ENCODE data around the gene RTN3. TPM values are rescaled to one million over a fixed set of nuclear protein-coding genes. Genes with fewer than 3 reads are reported as not detected.

RTN3 gene
- polyA plus RNA-seq, 1 donor from 2014 or later: 283 TPM

DNA sequence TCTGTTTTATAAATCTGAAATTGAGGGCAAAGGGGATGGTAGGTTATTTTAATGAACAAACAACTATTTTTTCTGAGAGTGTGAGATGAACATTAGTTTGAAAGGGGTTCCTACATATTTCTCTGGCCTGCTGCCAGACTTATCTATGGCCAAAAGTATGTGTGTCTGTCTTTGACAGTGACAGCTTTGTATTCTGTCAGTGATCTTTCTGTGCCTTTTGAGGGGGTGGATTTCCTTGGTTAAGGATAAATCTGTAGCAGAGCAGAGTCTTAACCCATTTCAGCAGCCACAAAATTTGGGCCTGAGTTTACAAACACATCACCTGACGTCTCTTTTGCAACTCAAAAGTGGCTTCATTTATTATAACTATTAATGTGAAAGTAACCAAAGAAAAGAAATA lies 56.4 kb downstream of the RTN3 start:
- Histone ChIP-seq H3K36me3 (ENCODE audit: insufficient read depth, low read length) (no peaks in the 10 kb centered on the region), H3K9me3 (ENCODE audit: low read length) (no peaks in the 10 kb centered on the region), H3K4me3 (ENCODE audit: low read length) (no peak overlapping the region), H3K9ac (ENCODE audit: low read length) (no peak overlapping the region), H3K9me2 (ENCODE audit: insufficient read depth, low read length) (no peaks in the 10 kb centered on the region), H3K79me2 (replicated peaks; ENCODE audit: insufficient read depth, low read length) (peaks cover 22% of the 10 kb centered on the region), H3K4me2 (ENCODE audit: low read length) (no peak overlapping the region), H2AFZ (ENCODE audit: low read depth, low read length) (no peak overlapping the region), H3K27me3 (ENCODE audit: insufficient read depth, low read depth, low read length) (no peaks in the 10 kb centered on the region), H3F3A (ENCODE audit: insufficient read depth, low read length, poor library complexity, severe bottlenecking) (no peaks in the 10 kb centered on the region), H4K20me1 (ENCODE audit: insufficient read depth) (peaks cover 27% of the 10 kb centered on the region), H3K27ac (ENCODE audit: low read length) (no peak overlapping the region)
- no peak for TF ChIP-seq EP300 (conservative IDR thresholded peaks at IDR 0.05; ENCODE audit: poor library complexity, severe bottlenecking)
- TF ChIP-seq SMC3 (conservative IDR thresholded peaks at IDR 0.05; ENCODE audit: poor library complexity): no peak
- TF ChIP-seq TAF1 (IDR thresholded peaks at IDR 0.05; ENCODE audit: low read depth): no peak
- no peak for TF ChIP-seq EZH2 (IDR thresholded peaks at IDR 0.05; ENCODE audit: borderline replicate concordance, insufficient read depth, low read length, poor library complexity, severe bottlenecking)
- no peak for TF ChIP-seq RAD21 (conservative IDR thresholded peaks at IDR 0.05)
- no peak for TF ChIP-seq POLR2AphosphoS5 (IDR thresholded peaks at IDR 0.05)
- no peak for TF ChIP-seq MXI1 (conservative IDR thresholded peaks at IDR 0.05; ENCODE audit: poor library complexity, severe bottlenecking)
- TF ChIP-seq, protein P1, sequence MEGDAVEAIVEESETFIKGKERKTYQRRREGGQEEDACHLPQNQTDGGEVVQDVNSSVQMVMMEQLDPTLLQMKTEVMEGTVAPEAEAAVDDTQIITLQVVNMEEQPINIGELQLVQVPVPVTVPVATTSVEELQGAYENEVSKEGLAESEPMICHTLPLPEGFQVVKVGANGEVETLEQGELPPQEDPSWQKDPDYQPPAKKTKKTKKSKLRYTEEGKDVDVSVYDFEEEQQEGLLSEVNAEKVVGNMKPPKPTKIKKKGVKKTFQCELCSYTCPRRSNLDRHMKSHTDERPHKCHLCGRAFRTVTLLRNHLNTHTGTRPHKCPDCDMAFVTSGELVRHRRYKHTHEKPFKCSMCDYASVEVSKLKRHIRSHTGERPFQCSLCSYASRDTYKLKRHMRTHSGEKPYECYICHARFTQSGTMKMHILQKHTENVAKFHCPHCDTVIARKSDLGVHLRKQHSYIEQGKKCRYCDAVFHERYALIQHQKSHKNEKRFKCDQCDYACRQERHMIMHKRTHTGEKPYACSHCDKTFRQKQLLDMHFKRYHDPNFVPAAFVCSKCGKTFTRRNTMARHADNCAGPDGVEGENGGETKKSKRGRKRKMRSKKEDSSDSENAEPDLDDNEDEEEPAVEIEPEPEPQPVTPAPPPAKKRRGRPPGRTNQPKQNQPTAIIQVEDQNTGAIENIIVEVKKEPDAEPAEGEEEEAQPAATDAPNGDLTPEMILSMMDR (IDR thresholded peaks at IDR 0.05; ENCODE audit: poor library complexity, severe bottlenecking): no peak
- TF ChIP-seq, protein P2, sequence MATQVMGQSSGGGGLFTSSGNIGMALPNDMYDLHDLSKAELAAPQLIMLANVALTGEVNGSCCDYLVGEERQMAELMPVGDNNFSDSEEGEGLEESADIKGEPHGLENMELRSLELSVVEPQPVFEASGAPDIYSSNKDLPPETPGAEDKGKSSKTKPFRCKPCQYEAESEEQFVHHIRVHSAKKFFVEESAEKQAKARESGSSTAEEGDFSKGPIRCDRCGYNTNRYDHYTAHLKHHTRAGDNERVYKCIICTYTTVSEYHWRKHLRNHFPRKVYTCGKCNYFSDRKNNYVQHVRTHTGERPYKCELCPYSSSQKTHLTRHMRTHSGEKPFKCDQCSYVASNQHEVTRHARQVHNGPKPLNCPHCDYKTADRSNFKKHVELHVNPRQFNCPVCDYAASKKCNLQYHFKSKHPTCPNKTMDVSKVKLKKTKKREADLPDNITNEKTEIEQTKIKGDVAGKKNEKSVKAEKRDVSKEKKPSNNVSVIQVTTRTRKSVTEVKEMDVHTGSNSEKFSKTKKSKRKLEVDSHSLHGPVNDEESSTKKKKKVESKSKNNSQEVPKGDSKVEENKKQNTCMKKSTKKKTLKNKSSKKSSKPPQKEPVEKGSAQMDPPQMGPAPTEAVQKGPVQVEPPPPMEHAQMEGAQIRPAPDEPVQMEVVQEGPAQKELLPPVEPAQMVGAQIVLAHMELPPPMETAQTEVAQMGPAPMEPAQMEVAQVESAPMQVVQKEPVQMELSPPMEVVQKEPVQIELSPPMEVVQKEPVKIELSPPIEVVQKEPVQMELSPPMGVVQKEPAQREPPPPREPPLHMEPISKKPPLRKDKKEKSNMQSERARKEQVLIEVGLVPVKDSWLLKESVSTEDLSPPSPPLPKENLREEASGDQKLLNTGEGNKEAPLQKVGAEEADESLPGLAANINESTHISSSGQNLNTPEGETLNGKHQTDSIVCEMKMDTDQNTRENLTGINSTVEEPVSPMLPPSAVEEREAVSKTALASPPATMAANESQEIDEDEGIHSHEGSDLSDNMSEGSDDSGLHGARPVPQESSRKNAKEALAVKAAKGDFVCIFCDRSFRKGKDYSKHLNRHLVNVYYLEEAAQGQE (IDR thresholded peaks at IDR 0.05; ENCODE audit: borderline replicate concordance): no peak

DNA sequence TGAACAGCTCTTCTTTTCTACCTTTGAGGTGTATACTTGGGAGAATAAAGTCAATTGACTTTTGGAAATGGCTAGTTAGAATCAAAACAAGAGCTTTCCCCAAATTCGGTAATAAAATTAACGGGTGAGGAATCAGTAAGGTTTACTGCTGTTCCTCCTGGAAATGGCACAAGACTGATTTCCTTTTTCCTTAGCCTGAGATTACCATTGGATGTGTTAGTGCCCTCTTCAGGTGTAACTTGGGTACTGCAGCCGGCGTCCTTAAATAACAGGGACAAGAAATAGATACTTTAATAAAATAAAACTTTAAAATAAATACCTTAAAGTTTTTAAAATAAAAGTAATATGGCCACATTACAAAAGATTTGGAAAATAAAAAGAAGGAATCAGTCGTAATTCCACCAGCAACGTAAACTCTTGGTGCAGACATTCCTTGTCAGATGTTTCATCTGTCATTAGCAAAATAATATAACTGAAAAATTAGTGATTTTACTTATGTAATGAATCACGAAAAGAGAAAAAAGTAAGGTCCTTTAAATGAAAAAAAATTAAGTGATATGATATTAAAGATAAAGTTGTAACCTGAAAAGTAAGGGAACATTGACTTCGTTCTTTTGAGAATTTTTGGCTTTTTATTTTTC lies 57.5 kb downstream of the RTN3 start:
- no peaks in the 10 kb centered on the region for H3K9me3 ChIP-seq (ENCODE audit: low read length)
- TF ChIP-seq SMC3 (conservative IDR thresholded peaks at IDR 0.05; ENCODE audit: poor library complexity) (peak; percentile 64), POLR2AphosphoS5 (IDR thresholded peaks at IDR 0.05) (no peak), EZH2 (IDR thresholded peaks at IDR 0.05; ENCODE audit: borderline replicate concordance, insufficient read depth, low read length, poor library complexity, severe bottlenecking) (no peak), TAF1 (IDR thresholded peaks at IDR 0.05; ENCODE audit: low read depth) (no peak), MXI1 (conservative IDR thresholded peaks at IDR 0.05; ENCODE audit: poor library complexity, severe bottlenecking) (no peak), RAD21 (conservative IDR thresholded peaks at IDR 0.05) (peak; percentile 58)
- TF ChIP-seq, protein P1 (IDR thresholded peaks at IDR 0.05; ENCODE audit: poor library complexity, severe bottlenecking): peak; percentile 75
- H2AFZ ChIP-seq (ENCODE audit: low read depth, low read length): no peak overlapping the region
- no peaks in the 10 kb centered on the region for H3K36me3 ChIP-seq (ENCODE audit: insufficient read depth, low read length)
- peaks cover 27% of the 10 kb centered on the region for H4K20me1 ChIP-seq (ENCODE audit: insufficient read depth)
- H3K4me2 ChIP-seq (ENCODE audit: low read length): no peak overlapping the region
- no peaks in the 10 kb centered on the region for H3K9me2 ChIP-seq (ENCODE audit: insufficient read depth, low read length)
- no peak overlapping the region for H3K9ac ChIP-seq (ENCODE audit: low read length)
- H3K4me3 ChIP-seq (ENCODE audit: low read length): no peak overlapping the region
- H3K27me3 ChIP-seq (ENCODE audit: insufficient read depth, low read depth, low read length): no peaks in the 10 kb centered on the region
- no peak overlapping the region for H3K27ac ChIP-seq (ENCODE audit: low read length)
- H3K79me2 ChIP-seq (replicated peaks; ENCODE audit: insufficient read depth, low read length): peaks cover 25% of the 10 kb centered on the region
- H3F3A ChIP-seq (ENCODE audit: insufficient read depth, low read length, poor library complexity, severe bottlenecking): no peaks in the 10 kb centered on the region

All from neural cell (in vitro differentiated cells).